Liver (tissue), 9 donors: Measurements from ENCODE around the gene HDLBP. TPM values are rescaled to one million over a fixed set of nuclear protein-coding genes. Genes with fewer than 3 reads are reported as not detected.
"Not testable (repeated sequence)": the region's sequence is repeated elsewhere in the genome, so short reads cannot be mapped to it uniquely, and the experiment has no call there.

Experiments used
- DNase-seq: peaks from one replicate; pipeline ENCODE4 v3.0.0-alpha.2; 2017; ENCODE audit warnings: low spot score
- H3K27ac ChIP-seq, 2 donors: one replicate each; pipeline ENCODE4 v1.7.0; 2013; ENCODE audit warnings: inconsistent platforms in 2 of 2, low read length in 2 of 2, control low read depth in 1 of 2, low read depth in 1 of 2, mild to moderate bottlenecking in 1 of 2
- H3K27me3 ChIP-seq, 4 donors: one replicate each; pipeline versions ENCODE4 v1.6.1 to v1.7.0; 2013; ENCODE audit warnings: low read length in 3 of 4, inconsistent platforms in 1 of 4, mild to moderate bottlenecking in 1 of 4, moderate library complexity in 1 of 4; ENCODE audit not compliant: control insufficient read depth in 4 of 4, insufficient read depth in 4 of 4
- H3K36me3 ChIP-seq, 4 donors: one replicate each; pipeline versions ENCODE4 v1.6.1 to v1.7.0; 2013; ENCODE audit warnings: low read length in 3 of 4, mild to moderate bottlenecking in 3 of 4, low read depth in 1 of 4, moderate library complexity in 1 of 4; ENCODE audit not compliant: control insufficient read depth in 4 of 4, insufficient read depth in 3 of 4
- H3K4me1 ChIP-seq, 4 donors: one replicate each; pipeline versions ENCODE4 v1.6.1 to v1.7.0; 2013; ENCODE audit warnings: low read length in 3 of 4, mild to moderate bottlenecking in 3 of 4, moderate library complexity in 1 of 4; ENCODE audit not compliant: control insufficient read depth in 4 of 4, insufficient read depth in 4 of 4
- H3K4me3 ChIP-seq, 3 donors: one replicate each; pipeline versions ENCODE4 v1.6.1 to v1.7.0; 2013; ENCODE audit warnings: low read length in 3 of 3, control low read depth in 1 of 3, low read depth in 1 of 3, mild to moderate bottlenecking in 1 of 3
- H3K9ac ChIP-seq, 2 donors: one replicate each; pipeline ENCODE4 v1.7.0; 2013; ENCODE audit warnings: low read length in 2 of 2, mild to moderate bottlenecking in 2 of 2, moderate library complexity in 2 of 2, control low read depth in 1 of 2, low read depth in 1 of 2
- H3K9me3 ChIP-seq, 4 donors: one replicate each; pipeline versions ENCODE4 v1.6.1 to v1.7.0; 2013; ENCODE audit warnings: low read length in 3 of 4; ENCODE audit not compliant: control insufficient read depth in 4 of 4
- EGR1 ChIP-seq, 2 donors: IDR thresholded peaks; 2 replicates each; pipeline ENCODE4 v1.6.1; 2016 to 2018; ENCODE audit warnings: antibody characterized with exemption in 2 of 2, low read depth in 2 of 2
- GABPA ChIP-seq, 2 donors: IDR thresholded peaks in 1 of 2; conservative IDR thresholded peaks in 1 of 2; 2 replicates each; pipeline ENCODE4 v1.6.1; 2016; ENCODE audit warnings: antibody characterized with exemption in 2 of 2, mild to moderate bottlenecking in 1 of 2, moderate library complexity in 1 of 2
- HNF4A ChIP-seq, 2 donors: conservative IDR thresholded peaks; 2 replicates each; pipeline ENCODE4 v1.6.1; 2016; ENCODE audit warnings: antibody characterized with exemption in 2 of 2, mild to moderate bottlenecking in 2 of 2
- RXRA ChIP-seq, 2 donors: IDR thresholded peaks; 2 replicates each; pipeline ENCODE4 v1.6.1; 2017 to 2018; ENCODE audit warnings: antibody characterized with exemption in 2 of 2, mild to moderate bottlenecking in 1 of 2
- SP1 ChIP-seq: IDR thresholded peaks from 2 replicates; pipeline ENCODE4 v1.6.1; 2018; ENCODE audit warnings: antibody characterized with exemption, mild to moderate bottlenecking
- TAF1 ChIP-seq: conservative IDR thresholded peaks from 2 replicates; pipeline ENCODE4 v1.6.1; 2016; ENCODE audit warnings: antibody characterized with exemption, mild to moderate bottlenecking
- YY1 ChIP-seq: IDR thresholded peaks from 2 replicates; pipeline ENCODE4 v1.6.1; 2016; ENCODE audit warnings: antibody characterized with exemption, mild to moderate bottlenecking
- WGBS: extraction: QIAGEN DNeasy Blood & Tissue Kit; methylation state at CpG from one replicate; pipeline ENCODE4 v1.1.7; 2013; 5-methylcytosine and 5-hydroxymethylcytosine counted together
- polyA plus RNA-seq, 2 donors: library from polyadenylated mRNA; stranded (reverse) in 1 of 2; unstranded in 1 of 2; fragments of 200-250 nt in 1 of 2; fragments of >200 nt in 1 of 2; fragmentation: Nextera tagmentation in 1 of 2; extraction: Ambion mirVana in 1 of 2; gene quantifications; one replicate each; pipeline versions ENCODE4 v1.2.1 to v1.2.3, GENCODE V29; 2013 to 2015
- total RNA-seq, 2 donors: library from RNA; depleted of rRNA; stranded (reverse); fragments of >200 nt; gene quantifications; one replicate each; pipeline ENCODE4 v1.2.3, GENCODE V29; 2014
- TF ChIP-seq, protein P1 (sequence below): IDR thresholded peaks from 2 replicates; pipeline ENCODE4 v1.6.1; 2016; ENCODE audit warnings: antibody characterized with exemption
- TF ChIP-seq, protein P2 (sequence below): IDR thresholded peaks from 2 replicates; pipeline ENCODE4 v1.6.1; 2016; ENCODE audit warnings: antibody characterized with exemption
- TF ChIP-seq, protein P3 (sequence below): fragments of 150-350 bp; IDR thresholded peaks from 2 replicates; pipeline ENCODE4 v1.5.1; 2017; ENCODE audit warnings: improper control_type of control experiment, low read depth, low read length; ENCODE audit not compliant: missing input control
- donor health status: healthy.
- donor health status: healthy.
- donor health status: healthy.
- donor health status: healthy.
- donor health status: healthy.

The HDLBP gene
- total and polyA plus RNA-seq, 4 donors, result 219 to 580 (median 258) TPM

DNA sequence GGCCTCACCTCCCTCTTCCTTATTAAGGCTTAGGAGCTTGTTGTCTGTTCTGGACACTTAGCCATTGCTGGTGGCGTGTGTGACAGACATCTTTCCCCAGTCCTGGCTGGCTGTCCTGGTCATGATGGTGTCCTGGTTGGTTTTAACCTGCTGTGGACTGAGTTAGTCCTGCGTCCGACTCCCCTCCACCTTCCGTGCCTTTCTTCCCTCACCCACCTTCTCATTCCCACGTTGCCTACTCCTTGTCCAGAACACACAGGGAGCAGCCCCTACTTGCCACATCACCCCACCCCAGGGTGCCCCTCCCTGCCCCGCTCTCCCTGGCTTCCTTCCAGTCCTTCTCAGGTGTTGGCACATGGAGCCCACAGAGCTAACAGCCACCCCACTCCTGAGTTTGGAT lies 117.5 kb downstream of the HDLBP start:
- TF ChIP-seq TAF1 (no peak), YY1 (no peak)
- TF ChIP-seq, protein P1, sequence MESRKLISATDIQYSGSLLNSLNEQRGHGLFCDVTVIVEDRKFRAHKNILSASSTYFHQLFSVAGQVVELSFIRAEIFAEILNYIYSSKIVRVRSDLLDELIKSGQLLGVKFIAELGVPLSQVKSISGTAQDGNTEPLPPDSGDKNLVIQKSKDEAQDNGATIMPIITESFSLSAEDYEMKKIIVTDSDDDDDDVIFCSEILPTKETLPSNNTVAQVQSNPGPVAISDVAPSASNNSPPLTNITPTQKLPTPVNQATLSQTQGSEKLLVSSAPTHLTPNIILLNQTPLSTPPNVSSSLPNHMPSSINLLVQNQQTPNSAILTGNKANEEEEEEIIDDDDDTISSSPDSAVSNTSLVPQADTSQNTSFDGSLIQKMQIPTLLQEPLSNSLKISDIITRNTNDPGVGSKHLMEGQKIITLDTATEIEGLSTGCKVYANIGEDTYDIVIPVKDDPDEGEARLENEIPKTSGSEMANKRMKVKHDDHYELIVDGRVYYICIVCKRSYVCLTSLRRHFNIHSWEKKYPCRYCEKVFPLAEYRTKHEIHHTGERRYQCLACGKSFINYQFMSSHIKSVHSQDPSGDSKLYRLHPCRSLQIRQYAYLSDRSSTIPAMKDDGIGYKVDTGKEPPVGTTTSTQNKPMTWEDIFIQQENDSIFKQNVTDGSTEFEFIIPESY, result no peak
- DNase-seq, result no peak
- Histone ChIP-seq H3K9ac (no peak overlapping the region), H3K27ac (no peak overlapping the region), H3K27me3 (no peaks in the 10 kb centered on the region), H3K4me3 (no peak overlapping the region), H3K4me1 (no peaks in the 10 kb centered on the region), H3K36me3 (no peaks in the 10 kb centered on the region), H3K9me3 (no peaks in the 10 kb centered on the region)
- WGBS, result 92% methylated on average over 6 of the region's 6 CpGs

DNA sequence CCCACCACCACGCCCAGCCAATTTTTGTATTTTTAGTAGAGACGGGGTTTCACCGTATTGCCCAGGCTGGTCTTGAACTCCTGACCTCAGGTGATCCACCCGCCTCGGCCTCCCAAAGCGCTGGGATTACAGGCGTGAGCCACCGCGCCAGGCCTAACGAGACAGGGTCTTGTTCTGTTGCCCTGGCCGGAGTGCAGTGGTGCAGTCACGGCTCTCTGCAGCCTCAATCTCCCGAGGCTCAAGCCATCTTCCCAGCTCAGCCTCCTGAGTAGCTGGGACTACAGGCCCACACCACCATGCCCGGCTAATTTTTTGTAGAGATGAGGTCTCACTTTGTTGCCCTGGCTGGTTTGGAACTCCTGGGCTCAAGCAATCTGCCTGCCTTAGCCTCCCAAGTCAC lies 118.2 kb downstream of the HDLBP start:
- not testable (repeated sequence) for H3K27me3 ChIP-seq, DNase-seq, H3K9ac ChIP-seq, H3K9me3 ChIP-seq, H3K36me3 ChIP-seq, H3K4me3 ChIP-seq, H3K4me1 ChIP-seq, H3K27ac ChIP-seq
- 95% methylated on average over 14 of the region's 14 CpGs for WGBS

DNA sequence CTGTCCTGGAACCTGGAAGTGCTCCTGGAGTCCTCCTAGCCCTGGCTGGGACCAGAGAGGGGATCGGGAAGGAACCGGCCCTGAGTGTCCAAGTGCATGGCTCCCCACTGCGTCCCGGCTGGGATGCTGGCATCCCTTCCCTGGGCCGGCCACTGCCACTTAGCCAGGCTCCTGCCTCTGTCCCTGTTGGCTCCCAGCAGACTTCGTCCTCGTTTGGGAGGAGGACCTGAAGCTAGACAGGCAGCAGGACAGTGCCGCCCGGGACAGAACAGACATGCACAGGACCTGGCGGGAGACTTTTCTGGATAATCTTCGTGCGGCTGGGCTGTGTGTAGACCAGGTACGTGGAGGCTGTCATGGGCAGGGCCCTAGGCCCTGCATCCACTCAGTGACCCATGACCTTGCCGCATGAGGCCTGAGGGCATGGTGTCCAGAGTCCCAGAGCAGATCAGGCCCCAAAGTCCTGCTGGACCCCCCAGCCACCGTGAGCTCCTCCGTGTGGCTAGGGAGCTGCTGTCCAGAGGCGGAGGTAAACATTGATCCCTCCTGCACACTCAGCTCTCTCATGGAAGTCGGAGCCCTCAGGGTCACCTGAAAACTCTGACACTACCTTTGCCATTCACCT lies 119.9 kb downstream of the HDLBP start:
- H3K27ac ChIP-seq, result no peak overlapping the region
- H3K9me3 ChIP-seq, result no peaks in the 10 kb centered on the region
- TF ChIP-seq SP1, result no peak
- TF ChIP-seq, protein P2, sequence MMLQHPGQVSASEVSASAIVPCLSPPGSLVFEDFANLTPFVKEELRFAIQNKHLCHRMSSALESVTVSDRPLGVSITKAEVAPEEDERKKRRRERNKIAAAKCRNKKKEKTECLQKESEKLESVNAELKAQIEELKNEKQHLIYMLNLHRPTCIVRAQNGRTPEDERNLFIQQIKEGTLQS, result no peak
- TF ChIP-seq GABPA (IDR thresholded peaks at IDR 0.05 in 1 of 2, conservative IDR thresholded peaks at IDR 0.05 in 1 of 2), result no peak
- TF ChIP-seq, protein P3, sequence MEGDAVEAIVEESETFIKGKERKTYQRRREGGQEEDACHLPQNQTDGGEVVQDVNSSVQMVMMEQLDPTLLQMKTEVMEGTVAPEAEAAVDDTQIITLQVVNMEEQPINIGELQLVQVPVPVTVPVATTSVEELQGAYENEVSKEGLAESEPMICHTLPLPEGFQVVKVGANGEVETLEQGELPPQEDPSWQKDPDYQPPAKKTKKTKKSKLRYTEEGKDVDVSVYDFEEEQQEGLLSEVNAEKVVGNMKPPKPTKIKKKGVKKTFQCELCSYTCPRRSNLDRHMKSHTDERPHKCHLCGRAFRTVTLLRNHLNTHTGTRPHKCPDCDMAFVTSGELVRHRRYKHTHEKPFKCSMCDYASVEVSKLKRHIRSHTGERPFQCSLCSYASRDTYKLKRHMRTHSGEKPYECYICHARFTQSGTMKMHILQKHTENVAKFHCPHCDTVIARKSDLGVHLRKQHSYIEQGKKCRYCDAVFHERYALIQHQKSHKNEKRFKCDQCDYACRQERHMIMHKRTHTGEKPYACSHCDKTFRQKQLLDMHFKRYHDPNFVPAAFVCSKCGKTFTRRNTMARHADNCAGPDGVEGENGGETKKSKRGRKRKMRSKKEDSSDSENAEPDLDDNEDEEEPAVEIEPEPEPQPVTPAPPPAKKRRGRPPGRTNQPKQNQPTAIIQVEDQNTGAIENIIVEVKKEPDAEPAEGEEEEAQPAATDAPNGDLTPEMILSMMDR, result no peak
- TF ChIP-seq TAF1, result no peak
- no peak for TF ChIP-seq RXRA (IDR thresholded peaks at IDR 0.05)
- TF ChIP-seq HNF4A (conservative IDR thresholded peaks at IDR 0.05), result no peak
- no peak for TF ChIP-seq EGR1 (IDR thresholded peaks at IDR 0.05; ENCODE audit: low read depth in 2 of 2)
- H3K4me1 ChIP-seq, result no peaks in the 10 kb centered on the region
- no peak overlapping the region for H3K9ac ChIP-seq
- H3K4me3 ChIP-seq, result no peak overlapping the region
- H3K36me3 ChIP-seq, result no peaks in the 10 kb centered on the region
- WGBS, result 89% methylated on average over 18 of the region's 18 CpGs
- no peaks in the 10 kb centered on the region for H3K27me3 ChIP-seq
- DNase-seq, result no peak
